ENCODE results near the gene TAS2R16.

Gene TAS2R16

DNA sequence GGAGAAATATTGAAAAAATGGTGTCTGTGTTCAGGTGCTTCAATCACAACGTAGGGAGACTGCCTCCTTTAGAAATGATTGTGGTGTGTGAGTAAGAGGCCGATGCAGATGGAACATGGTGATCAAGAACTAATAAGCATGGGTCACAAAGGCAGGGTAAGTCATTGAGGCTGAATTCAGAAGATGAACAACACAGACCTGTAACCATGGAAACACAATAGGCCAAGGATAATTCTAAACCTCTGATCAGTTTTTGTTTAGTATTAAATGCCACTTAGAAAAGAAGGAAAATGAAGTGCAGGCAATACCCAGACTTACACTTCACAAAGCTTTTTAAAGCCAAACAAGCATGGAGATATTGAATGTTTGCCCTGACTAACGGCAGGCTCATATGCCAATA lies 32.8 kb upstream of the TAS2R16 start:
- H3K4me3 ChIP-seq (ENCODE audit: low read depth, low read length), result no peak overlapping the region
- TF ChIP-seq, protein P1, sequence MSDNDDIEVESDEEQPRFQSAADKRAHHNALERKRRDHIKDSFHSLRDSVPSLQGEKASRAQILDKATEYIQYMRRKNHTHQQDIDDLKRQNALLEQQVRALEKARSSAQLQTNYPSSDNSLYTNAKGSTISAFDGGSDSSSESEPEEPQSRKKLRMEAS (IDR thresholded peaks at IDR 0.05; ENCODE audit: low read depth, low read length), result no peak
- TF ChIP-seq MYC (IDR thresholded peaks at IDR 0.05; ENCODE audit: low read depth, low read length), result no peak
- no peak for TF ChIP-seq POLR2A (IDR thresholded peaks at IDR 0.05; ENCODE audit: extremely low read depth, insufficient read length)
- TF ChIP-seq, protein P2, sequence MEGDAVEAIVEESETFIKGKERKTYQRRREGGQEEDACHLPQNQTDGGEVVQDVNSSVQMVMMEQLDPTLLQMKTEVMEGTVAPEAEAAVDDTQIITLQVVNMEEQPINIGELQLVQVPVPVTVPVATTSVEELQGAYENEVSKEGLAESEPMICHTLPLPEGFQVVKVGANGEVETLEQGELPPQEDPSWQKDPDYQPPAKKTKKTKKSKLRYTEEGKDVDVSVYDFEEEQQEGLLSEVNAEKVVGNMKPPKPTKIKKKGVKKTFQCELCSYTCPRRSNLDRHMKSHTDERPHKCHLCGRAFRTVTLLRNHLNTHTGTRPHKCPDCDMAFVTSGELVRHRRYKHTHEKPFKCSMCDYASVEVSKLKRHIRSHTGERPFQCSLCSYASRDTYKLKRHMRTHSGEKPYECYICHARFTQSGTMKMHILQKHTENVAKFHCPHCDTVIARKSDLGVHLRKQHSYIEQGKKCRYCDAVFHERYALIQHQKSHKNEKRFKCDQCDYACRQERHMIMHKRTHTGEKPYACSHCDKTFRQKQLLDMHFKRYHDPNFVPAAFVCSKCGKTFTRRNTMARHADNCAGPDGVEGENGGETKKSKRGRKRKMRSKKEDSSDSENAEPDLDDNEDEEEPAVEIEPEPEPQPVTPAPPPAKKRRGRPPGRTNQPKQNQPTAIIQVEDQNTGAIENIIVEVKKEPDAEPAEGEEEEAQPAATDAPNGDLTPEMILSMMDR (IDR thresholded peaks at IDR 0.05; ENCODE audit: low read depth, low read length), result no peak
- DNase-seq (ENCODE audit: low read depth), result no peak

DNA sequence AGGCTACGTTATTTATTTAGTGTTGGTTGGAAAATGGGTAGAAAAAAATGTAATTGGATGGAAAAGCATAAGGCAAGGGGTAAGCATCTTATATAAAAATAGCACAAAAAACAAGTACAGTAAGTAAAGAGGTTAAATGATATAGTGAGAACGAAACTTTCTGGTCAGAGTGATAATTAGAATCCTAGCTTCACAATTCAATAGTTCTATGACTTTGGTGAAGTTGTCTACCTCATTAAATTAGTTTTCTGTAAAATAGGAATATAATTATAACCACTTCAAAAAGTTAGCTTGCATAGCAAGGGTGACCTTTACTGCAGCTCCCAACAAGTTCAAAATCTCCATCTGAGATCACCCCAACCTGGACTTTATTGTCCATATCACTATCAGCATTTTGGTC lies 30.8 kb upstream of the TAS2R16 start:
- no peak for DNase-seq (ENCODE audit: low read depth)
- TF ChIP-seq MYC (IDR thresholded peaks at IDR 0.05; ENCODE audit: low read depth, low read length) (no peak), POLR2A (IDR thresholded peaks at IDR 0.05; ENCODE audit: extremely low read depth, insufficient read length) (no peak)
- TF ChIP-seq, protein P1 (IDR thresholded peaks at IDR 0.05; ENCODE audit: low read depth, low read length), result no peak
- TF ChIP-seq, protein P2 (IDR thresholded peaks at IDR 0.05; ENCODE audit: low read depth, low read length), result no peak
- no peak overlapping the region for H3K4me3 ChIP-seq (ENCODE audit: low read depth, low read length)

DNA sequence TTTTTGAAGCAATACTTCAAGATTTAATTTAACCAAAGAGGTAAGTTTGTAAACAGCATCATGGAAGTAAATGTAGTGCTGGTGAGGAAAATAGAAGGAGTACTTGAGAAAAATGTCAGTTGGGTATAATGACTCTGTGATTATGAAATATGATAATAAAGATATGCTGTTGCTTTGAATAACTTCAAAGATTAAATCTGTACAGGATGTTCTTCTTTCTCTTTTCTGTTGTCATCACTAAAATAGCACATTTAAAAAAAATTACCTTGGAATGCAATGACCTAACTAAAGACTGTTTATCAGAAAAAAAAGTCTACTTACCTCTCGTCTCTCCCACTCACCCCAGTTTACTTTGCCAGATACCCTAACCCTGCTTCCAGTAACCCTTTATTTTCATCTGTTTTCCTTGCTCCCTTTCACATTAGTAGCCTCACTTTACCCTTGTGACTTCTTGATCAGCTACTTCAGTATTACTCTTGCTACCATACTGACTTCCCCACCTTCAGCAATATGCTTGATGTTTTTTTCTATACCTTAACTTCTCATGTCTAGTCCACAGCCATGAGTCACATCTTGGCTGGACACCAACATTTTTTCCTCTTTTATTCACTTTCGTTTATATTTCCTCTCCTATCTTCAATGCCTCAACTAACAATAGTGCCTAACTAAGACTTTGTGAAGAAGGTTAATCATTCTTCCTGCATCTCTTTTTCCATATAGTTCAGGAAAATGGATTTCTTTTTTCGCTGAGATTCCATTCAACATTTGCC lies 29.7 kb upstream of the TAS2R16 start:
- TF ChIP-seq MYC (IDR thresholded peaks at IDR 0.05; ENCODE audit: low read depth, low read length), result no peak
- TF ChIP-seq POLR2A (IDR thresholded peaks at IDR 0.05; ENCODE audit: extremely low read depth, insufficient read length), result no peak
- TF ChIP-seq, protein P1 (IDR thresholded peaks at IDR 0.05; ENCODE audit: low read depth, low read length), result no peak
- TF ChIP-seq, protein P2 (IDR thresholded peaks at IDR 0.05; ENCODE audit: low read depth, low read length), result no peak
- no peak for DNase-seq (ENCODE audit: low read depth)

DNA sequence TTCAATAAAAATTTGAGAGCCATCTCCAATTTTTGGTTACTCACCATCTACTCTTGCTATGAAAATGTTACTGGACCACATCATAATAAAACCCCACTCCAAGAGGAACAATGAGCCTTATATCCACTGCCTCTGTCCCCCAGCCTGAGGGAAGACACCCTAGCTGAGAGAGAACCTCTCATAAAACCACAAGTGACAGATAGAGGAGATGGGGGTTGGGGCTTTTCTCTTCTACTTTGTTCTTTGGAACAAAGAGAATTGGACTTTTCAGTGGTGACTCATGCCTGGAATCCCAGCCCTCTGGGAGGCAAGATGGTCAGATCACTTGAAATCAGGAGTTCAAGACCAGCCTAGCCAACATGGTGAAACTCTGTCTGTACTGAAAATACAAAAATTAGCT lies 27.6 kb upstream of the TAS2R16 start:
- DNase-seq (ENCODE audit: low read depth), result no peak
- H3K4me3 ChIP-seq (ENCODE audit: low read depth, low read length), result no peak overlapping the region
- TF ChIP-seq, protein P1 (IDR thresholded peaks at IDR 0.05; ENCODE audit: low read depth, low read length), result no peak
- TF ChIP-seq MYC (IDR thresholded peaks at IDR 0.05; ENCODE audit: low read depth, low read length), result no peak
- TF ChIP-seq POLR2A (IDR thresholded peaks at IDR 0.05; ENCODE audit: extremely low read depth, insufficient read length), result no peak
- TF ChIP-seq, protein P2 (IDR thresholded peaks at IDR 0.05; ENCODE audit: low read depth, low read length), result no peak

More for the DNA sequence above, 29.7 kb upstream of the TAS2R16 start:
- H3K4me3 ChIP-seq (ENCODE audit: low read depth, low read length), result no peak overlapping the region

DNA sequence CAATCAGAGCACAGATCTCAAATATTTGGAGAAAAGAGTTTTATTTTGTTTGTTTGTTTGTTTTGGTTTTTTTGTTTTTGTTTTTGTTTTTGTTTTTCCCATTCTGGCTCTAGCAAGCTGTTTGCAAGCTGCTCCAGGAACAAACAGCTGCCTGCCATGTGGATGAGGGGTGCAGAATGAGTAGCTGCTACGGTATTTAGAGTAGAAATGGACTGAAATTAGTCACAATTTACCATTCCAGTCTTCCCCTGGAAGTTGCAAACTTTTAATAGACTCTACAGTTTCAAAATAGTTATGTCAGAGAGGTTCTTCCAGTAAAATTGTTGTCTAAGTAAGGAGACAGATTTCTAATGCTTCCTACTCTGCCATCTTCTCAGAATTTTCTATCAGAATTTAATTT lies 27.1 kb upstream of the TAS2R16 start:
- no peak overlapping the region for H3K4me3 ChIP-seq (ENCODE audit: low read depth, low read length)
- no peak for DNase-seq (ENCODE audit: low read depth)
- no peak for TF ChIP-seq POLR2A (IDR thresholded peaks at IDR 0.05; ENCODE audit: extremely low read depth, insufficient read length)
- TF ChIP-seq, protein P1 (IDR thresholded peaks at IDR 0.05; ENCODE audit: low read depth, low read length), result no peak
- TF ChIP-seq MYC (IDR thresholded peaks at IDR 0.05; ENCODE audit: low read depth, low read length), result no peak
- TF ChIP-seq, protein P2 (IDR thresholded peaks at IDR 0.05; ENCODE audit: low read depth, low read length), result no peak
